ENCODE measurements around the gene USP1. TPM values are rescaled to one million over a fixed set of nuclear protein-coding genes. Genes with fewer than 3 reads are reported as not detected.

USP1 gene
- total and polyA plus RNA-seq, 4 donors, result 5.1 to 33.8 (median 7.8) TPM

GRCh38 chr1:62436039-62436465, 797 bp upstream of the USP1 start:
- Histone ChIP-seq H3K9me3 (ENCODE audit: control insufficient read depth in 4 of 4, low read length in 3 of 4) (no peaks in the 10 kb centered on the region), H3K4me3 (ENCODE audit: low read depth in 1 of 3, low read length in 3 of 3) (peak overlapping the region; percentile 79 to 100 (median 97)), H3K9ac (ENCODE audit: low read depth in 1 of 2, low read length in 2 of 2) (peak overlapping the region; percentile 86 to 96), H3K27me3 (ENCODE audit: control insufficient read depth in 4 of 4, insufficient read depth in 4 of 4, low read length in 3 of 4) (no peaks in the 10 kb centered on the region), H3K27ac (ENCODE audit: low read depth in 1 of 2, low read length in 2 of 2) (peak overlapping the region; percentile 91 to 96), H3K36me3 (ENCODE audit: control insufficient read depth in 4 of 4, insufficient read depth in 3 of 4, low read depth in 1 of 4, low read length in 3 of 4) (no peaks in the 10 kb centered on the region), H3K4me1 (ENCODE audit: control insufficient read depth in 4 of 4, insufficient read depth in 4 of 4, low read length in 3 of 4) (peaks cover 6 to 31% (median 20%) of the 10 kb centered on the region in 4 donors)
- DNase-seq (ENCODE audit: low spot score), result peak; percentile 93
- under 1% methylated on average over 45 of the region's 45 CpGs for WGBS
- TF ChIP-seq RAD21 (IDR thresholded peaks at IDR 0.05) (no peak), FOXA1 (IDR thresholded peaks at IDR 0.05) (no peak), NR2F2 (IDR thresholded peaks at IDR 0.05) (no peak), CTCF (IDR thresholded peaks at IDR 0.05; ENCODE audit: low read depth, low read length, missing input control) (no peak), GABPA (IDR thresholded peaks at IDR 0.05 in 1 of 2, conservative IDR thresholded peaks at IDR 0.05 in 1 of 2) (peak in 1 of 2 donors; percentile 83), MAX (IDR thresholded peaks at IDR 0.05) (no peak), ATF3 (IDR thresholded peaks at IDR 0.05) (no peak), HNF4G (IDR thresholded peaks at IDR 0.05) (no peak), SP1 (IDR thresholded peaks at IDR 0.05) (no peak), YY1 (IDR thresholded peaks at IDR 0.05) (peak; percentile 99), HNF4A (conservative IDR thresholded peaks at IDR 0.05) (no peak), EGR1 (IDR thresholded peaks at IDR 0.05; ENCODE audit: low read depth in 2 of 2) (no peak), RXRA (IDR thresholded peaks at IDR 0.05) (peak in 1 of 2 donors; percentile 45), JUND (IDR thresholded peaks at IDR 0.05) (no peak), ZBTB33 (IDR thresholded peaks at IDR 0.05) (no peak), FOXA2 (IDR thresholded peaks at IDR 0.05) (no peak), TAF1 (conservative IDR thresholded peaks at IDR 0.05) (peak; percentile 74), REST (IDR thresholded peaks at IDR 0.05) (peak; percentile 62)
